Uterus (tissue), 4 donors: Measurements from ENCODE around the gene CDHR4. TPM values are rescaled to one million over a fixed set of nuclear protein-coding genes. Genes with fewer than 3 reads are reported as not detected.
"Not testable (repeated sequence)": the region's sequence is repeated elsewhere in the genome, so short reads cannot be mapped to it uniquely, and the experiment has no call there.

ENCODE experiments used
- DNase-seq, 2 donors: peaks; one replicate each; pipeline ENCODE4 v3.0.0-alpha.2; 2019 to 2020
- H3K27ac ChIP-seq, 2 donors: fragments of 200-600 bp; sonication (generic); 1 replicate in 1 of 2; 2 replicates in 1 of 2; pipeline ENCODE4 v1.5.1; 2016 to 2018
- H3K27me3 ChIP-seq, 2 donors: fragments of 200-600 bp; sonication (generic); one replicate each; pipeline ENCODE4 v1.5.1; 2018 to 2019; ENCODE audit warnings: control low read depth in 1 of 2
- H3K36me3 ChIP-seq, 2 donors: fragments of 200-600 bp; sonication (generic); one replicate each; pipeline ENCODE4 v1.5.1; 2019; ENCODE audit warnings: control low read depth in 1 of 2
- H3K4me1 ChIP-seq, 2 donors: fragments of 200-600 bp; sonication (generic); one replicate each; pipeline ENCODE4 v1.5.1; 2018 to 2019; ENCODE audit warnings: control low read depth in 1 of 2
- H3K4me3 ChIP-seq, 2 donors: fragments of 200-600 bp; sonication (generic); 1 replicate in 1 of 2; 2 replicates in 1 of 2; pipeline ENCODE4 v1.5.1; 2018 to 2019; ENCODE audit warnings: mild to moderate bottlenecking in 1 of 2
- H3K9me3 ChIP-seq, 2 donors: fragments of 200-600 bp; sonication (generic); one replicate each; pipeline ENCODE4 v1.5.1; 2019; ENCODE audit warnings: control low read depth in 1 of 2
- CTCF ChIP-seq, 4 experiments: fragments of 200-600 bp in 2 of 4; fragments of 450-650 bp in 2 of 4; sonication (generic) in 2 of 4; IDR thresholded peaks; one replicate each; pipeline ENCODE4 v1.5.1; 2016 to 2019; ENCODE audit warnings: antibody characterized with exemption in 4 of 4, mild to moderate bottlenecking in 2 of 4, moderate library complexity in 1 of 4
- POLR2A ChIP-seq, 2 donors: fragments of 450-650 bp; IDR thresholded peaks; one replicate each; pipeline ENCODE4 v1.6.1; 2016; ENCODE audit warnings: antibody characterized with exemption in 2 of 2, mild to moderate bottlenecking in 1 of 2, moderate library complexity in 1 of 2
- intact Hi-C: fragments of 100-400 bp; cut with DNase I; formaldehyde crosslinking; loops from one replicate; pipeline ENCODE4 v1.15.1; 2023; ENCODE audit warnings: low total_unique reads
- total RNA-seq, 4 donors: library from RNA; depleted of rRNA in 3 of 4; stranded (reverse); fragments of >200 nt in 3 of 4; gene quantifications; one replicate each; pipeline versions ENCODE4 v1.1.0 to v1.2.4, GENCODE V29; 2014 to 2023
- donor health status: DM: yes; HTN: yes; CAD: no.

CDHR4 gene
- total RNA-seq, 4 donors from 2014 or later: 0.41 to 1.6 TPM; not detected in 2

GRCh38 chr3:49786357-49787181 is 13.1 kb downstream of the CDHR4 start, which contains the start of gene IP6K1:
Gene IP6K1 (minus strand): TSS chr3:49786542. CDS start chr3:49748040, 38,502 bp downstream.
- H3K27me3 ChIP-seq: no peaks in the 10 kb centered on the region
- intact Hi-C loops: no loop called here
- H3K9me3 ChIP-seq: no peaks in the 10 kb centered on the region
- peaks cover 0 to 10% of the 10 kb centered on the region in 2 donors for H3K4me1 ChIP-seq
- no peaks in the 10 kb centered on the region for H3K36me3 ChIP-seq
- TF ChIP-seq CTCF (IDR thresholded peaks at IDR 0.05): peak in 1 of 4 experiments; percentile 19
- TF ChIP-seq POLR2A (IDR thresholded peaks at IDR 0.05): peak; percentile 75 to 88
- H3K4me3 ChIP-seq: peak within 1 kb of the TSS; percentile 89 to 95
- DNase-seq: peak; percentile 100
- H3K27ac ChIP-seq: peak within 1 kb of the TSS; percentile 98

DNA sequence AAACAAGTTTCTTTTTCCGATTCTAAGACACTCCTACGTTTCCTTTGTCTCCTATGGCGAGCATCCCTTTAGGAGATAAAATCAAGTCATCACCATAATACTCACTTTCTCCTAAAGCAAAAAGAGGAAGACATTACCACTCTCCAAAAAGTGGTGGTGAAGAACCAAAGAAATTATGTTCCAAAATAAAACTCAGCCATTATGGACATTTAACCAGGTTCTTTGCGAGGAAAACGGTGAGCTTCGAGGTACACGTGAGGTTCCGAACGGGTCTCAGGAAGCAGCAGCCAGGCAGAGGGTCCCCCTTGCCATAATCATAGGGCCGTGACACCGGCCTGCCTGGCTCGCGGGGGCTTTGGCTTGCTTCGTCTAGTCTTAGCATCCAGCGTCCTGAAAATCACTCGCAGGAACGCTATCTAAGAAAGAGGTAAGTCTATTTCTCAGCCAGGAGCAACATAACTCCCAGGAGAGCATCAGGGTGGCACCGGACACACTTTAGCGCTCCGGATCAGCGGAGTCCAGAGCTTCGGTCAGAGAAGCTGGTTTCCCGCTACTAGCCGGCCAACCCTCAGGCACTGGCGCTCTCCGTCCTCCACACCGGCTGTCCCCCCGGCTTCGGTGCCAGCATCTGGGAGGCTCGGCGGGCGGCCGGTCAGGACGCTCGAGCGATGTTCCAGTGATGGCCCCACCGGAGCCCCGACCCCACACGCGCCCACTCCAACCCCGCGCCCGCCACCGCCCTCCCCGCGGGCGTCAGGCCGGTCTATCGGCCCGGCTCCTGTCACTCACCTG is 13.9 kb downstream of the CDHR4 start:
- Histone ChIP-seq H3K9me3 (no peaks in the 10 kb centered on the region), H3K27ac (peak overlapping the region; percentile 98), H3K27me3 (no peaks in the 10 kb centered on the region), H3K36me3 (no peaks in the 10 kb centered on the region), H3K4me3 (peak overlapping the region; percentile 89 to 95), H3K4me1 (peaks cover 0 to 10% of the 10 kb centered on the region in 2 donors)
- peak in 1 of 2 donors; percentile 35 for DNase-seq
- TF ChIP-seq CTCF (IDR thresholded peaks at IDR 0.05): no peak
- no peak for TF ChIP-seq POLR2A (IDR thresholded peaks at IDR 0.05)
- intact Hi-C loops: no loop called here

GRCh38 chr3:49782277-49782676 is 17.4 kb downstream of the CDHR4 start:
- DNase-seq, H3K4me3 ChIP-seq, H3K27ac ChIP-seq, H3K27me3 ChIP-seq, H3K36me3 ChIP-seq, H3K9me3 ChIP-seq, intact Hi-C loops: not testable (repeated sequence)
- peaks cover 0 to 14% of the 10 kb centered on the region in 2 donors for H3K4me1 ChIP-seq

DNA sequence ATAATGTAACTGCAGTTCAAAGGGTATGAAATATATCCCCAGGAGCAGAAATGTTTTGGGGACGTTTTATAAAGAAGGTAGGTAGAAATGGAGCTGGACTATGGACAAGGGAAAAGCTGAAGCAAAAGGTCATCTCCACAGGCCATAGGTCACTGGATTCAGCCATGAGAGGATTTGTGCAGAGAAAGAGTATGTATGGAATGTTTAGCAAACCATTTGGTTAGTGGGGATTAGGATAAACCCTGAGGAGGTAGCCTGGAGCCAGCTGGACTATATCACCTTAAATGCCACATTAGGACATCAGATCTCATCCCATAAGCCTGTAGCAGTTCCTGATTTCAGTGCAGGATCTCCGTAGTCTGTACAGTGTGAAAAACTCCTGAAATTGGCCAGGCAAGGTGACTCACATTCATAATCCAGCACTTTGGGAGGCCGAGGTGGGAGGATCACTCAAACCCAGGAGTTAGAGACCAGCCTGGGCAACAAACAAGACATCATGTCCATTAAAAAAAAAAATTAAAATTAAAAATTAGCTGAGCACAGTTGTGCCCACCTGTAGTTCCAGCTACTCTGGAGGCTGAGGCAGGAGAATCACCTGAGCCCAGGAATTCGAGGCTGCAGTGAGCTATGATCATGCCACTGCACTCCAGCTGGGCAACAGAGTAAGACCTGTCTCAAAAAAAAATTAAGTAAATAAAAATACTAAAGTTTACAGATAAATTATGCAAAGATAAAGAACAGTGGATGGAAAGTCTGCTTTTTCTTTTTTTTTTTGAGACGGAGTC is 18.1 kb downstream of the CDHR4 start:
- Histone ChIP-seq H3K27ac (no peak overlapping the region), H3K9me3 (no peaks in the 10 kb centered on the region), H3K27me3 (no peaks in the 10 kb centered on the region), H3K36me3 (no peaks in the 10 kb centered on the region), H3K4me3 (no peak overlapping the region), H3K4me1 (peaks cover 0 to 14% of the 10 kb centered on the region in 2 donors)
- intact Hi-C loops: no loop called here
- no peak for DNase-seq
- TF ChIP-seq POLR2A (IDR thresholded peaks at IDR 0.05) (no peak), CTCF (IDR thresholded peaks at IDR 0.05) (no peak)

DNA sequence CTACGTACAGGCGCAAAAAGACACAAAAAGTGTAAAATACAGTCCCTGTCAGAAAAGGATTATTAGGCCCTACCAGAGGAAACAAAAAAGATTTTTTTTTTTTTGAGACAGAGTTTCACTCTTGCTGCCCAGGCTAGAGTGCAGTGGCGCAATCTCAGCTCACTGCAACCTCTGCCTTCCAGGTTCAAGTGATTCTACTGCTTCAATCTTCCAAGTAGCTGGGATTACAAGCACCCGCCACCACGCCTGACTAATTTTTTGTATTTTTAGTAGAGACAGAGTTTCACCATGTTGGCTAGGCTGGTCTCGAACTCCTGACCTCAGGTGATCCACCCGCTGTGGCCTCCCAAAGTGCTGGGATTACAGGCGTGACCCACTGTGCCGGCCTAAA is 18.7 kb downstream of the CDHR4 start:
- H3K27me3 ChIP-seq, H3K9me3 ChIP-seq, H3K36me3 ChIP-seq, H3K4me3 ChIP-seq, H3K27ac ChIP-seq, intact Hi-C loops, DNase-seq: not testable (repeated sequence)
- peaks cover 0 to 14% of the 10 kb centered on the region in 2 donors for H3K4me1 ChIP-seq
